ENCODE measurements around the gene TTC9C. TPM values are rescaled to one million over a fixed set of nuclear protein-coding genes. Genes with fewer than 3 reads are reported as not detected.

TTC9C gene
- total and polyA plus RNA-seq, 2 of the 13 experiments (the other 11 are each of a cell fraction or from before 2014, with no cell fraction given): 28.0 to 36.4 TPM

DNA sequence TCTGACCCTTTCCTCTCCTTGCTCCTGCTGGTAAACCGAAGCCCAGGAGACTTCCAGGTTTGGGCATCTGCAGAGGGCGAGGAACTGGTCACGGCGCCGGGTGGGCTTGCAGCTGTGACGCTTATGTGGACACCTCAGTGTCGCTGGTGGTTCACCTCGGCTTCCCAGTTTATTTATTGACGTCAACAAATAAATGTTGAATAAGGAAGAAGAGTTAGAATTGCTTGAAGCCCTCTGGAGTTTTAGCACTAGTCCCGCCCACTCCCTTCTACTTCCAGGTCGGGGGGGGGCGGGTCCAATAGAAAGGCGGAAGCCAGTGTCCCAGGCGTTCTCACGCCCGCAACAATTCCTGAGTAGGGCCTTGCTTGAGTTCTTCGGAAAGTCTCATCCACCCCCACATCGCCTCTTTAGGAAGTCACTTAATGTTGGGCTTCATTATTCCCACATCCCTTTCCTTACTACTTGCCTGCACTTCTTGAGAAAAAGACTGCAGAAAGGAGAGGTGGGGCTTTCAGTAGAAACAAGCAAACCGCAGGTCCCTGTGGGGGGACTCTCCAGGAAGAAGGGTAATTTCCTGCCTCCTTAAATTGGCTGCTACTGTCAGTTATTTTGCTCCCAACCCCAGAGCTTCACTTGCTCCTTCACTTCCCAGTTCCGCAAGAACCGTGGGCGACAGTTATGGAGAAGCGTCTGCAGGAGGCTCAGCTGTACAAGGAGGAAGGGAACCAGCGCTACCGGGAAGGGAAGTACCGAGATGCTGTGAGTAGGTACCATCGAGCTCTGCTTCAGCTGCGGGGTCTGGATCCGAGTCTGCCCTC, at the start of gene TTC9C (continued):
- TF ChIP-seq, protein P1, sequence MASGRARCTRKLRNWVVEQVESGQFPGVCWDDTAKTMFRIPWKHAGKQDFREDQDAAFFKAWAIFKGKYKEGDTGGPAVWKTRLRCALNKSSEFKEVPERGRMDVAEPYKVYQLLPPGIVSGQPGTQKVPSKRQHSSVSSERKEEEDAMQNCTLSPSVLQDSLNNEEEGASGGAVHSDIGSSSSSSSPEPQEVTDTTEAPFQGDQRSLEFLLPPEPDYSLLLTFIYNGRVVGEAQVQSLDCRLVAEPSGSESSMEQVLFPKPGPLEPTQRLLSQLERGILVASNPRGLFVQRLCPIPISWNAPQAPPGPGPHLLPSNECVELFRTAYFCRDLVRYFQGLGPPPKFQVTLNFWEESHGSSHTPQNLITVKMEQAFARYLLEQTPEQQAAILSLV (CRISPR knock-in tag; IDR thresholded peaks at IDR 0.05; ENCODE audit: borderline replicate concordance): peak; percentile 37; the same call in 1 of the 2 replicates
- peak; percentile 34; the same call in 1 of the 2 replicates for TF ChIP-seq TAF1 (CRISPR knock-in tag; IDR thresholded peaks at IDR 0.05)
- TF ChIP-seq, protein P2, sequence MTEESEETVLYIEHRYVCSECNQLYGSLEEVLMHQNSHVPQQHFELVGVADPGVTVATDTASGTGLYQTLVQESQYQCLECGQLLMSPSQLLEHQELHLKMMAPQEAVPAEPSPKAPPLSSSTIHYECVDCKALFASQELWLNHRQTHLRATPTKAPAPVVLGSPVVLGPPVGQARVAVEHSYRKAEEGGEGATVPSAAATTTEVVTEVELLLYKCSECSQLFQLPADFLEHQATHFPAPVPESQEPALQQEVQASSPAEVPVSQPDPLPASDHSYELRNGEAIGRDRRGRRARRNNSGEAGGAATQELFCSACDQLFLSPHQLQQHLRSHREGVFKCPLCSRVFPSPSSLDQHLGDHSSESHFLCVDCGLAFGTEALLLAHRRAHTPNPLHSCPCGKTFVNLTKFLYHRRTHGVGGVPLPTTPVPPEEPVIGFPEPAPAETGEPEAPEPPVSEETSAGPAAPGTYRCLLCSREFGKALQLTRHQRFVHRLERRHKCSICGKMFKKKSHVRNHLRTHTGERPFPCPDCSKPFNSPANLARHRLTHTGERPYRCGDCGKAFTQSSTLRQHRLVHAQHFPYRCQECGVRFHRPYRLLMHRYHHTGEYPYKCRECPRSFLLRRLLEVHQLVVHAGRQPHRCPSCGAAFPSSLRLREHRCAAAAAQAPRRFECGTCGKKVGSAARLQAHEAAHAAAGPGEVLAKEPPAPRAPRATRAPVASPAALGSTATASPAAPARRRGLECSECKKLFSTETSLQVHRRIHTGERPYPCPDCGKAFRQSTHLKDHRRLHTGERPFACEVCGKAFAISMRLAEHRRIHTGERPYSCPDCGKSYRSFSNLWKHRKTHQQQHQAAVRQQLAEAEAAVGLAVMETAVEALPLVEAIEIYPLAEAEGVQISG (CRISPR knock-in tag; IDR thresholded peaks at IDR 0.05): peak; percentile 73
- TF ChIP-seq HOXD1 (CRISPR knock-in tag; IDR thresholded peaks at IDR 0.05): peak; percentile 52; the same call in 1 of the 2 replicates
- peak; percentile 87 for TF ChIP-seq PHF20 (CRISPR knock-in tag; IDR thresholded peaks at IDR 0.05)
- peak; percentile 74 for TF ChIP-seq ZFX (CRISPR knock-in tag; IDR thresholded peaks at IDR 0.05; ENCODE audit: low read depth)
- TF ChIP-seq, protein P3, sequence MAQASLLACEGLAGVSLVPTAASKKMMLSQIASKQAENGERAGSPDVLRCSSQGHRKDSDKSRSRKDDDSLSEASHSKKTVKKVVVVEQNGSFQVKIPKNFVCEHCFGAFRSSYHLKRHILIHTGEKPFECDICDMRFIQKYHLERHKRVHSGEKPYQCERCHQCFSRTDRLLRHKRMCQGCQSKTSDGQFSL (CRISPR knock-in tag; IDR thresholded peaks at IDR 0.05): peak; percentile 65; the same call in 1 of the 2 replicates
- TF ChIP-seq NFYC (CRISPR knock-in tag; IDR thresholded peaks at IDR 0.05): peak; percentile 55; the same call in 1 of the 2 replicates
- peak; percentile 65; the same call in 1 of the 2 replicates for TF ChIP-seq YEATS2 (CRISPR knock-in tag; IDR thresholded peaks at IDR 0.05; ENCODE audit: borderline replicate concordance)
- 0 out of 2 replicates have a peak, but pooled peaks have one; percentile 9 for TF ChIP-seq KDM5B (CRISPR knock-in tag; IDR thresholded peaks at IDR 0.05; ENCODE audit: borderline replicate concordance)
- no peak for TF ChIP-seq SMAD3 (CRISPR knock-in tag; IDR thresholded peaks at IDR 0.05)
- no peak for TF ChIP-seq SETDB1 (CRISPR knock-in tag; IDR thresholded peaks at IDR 0.05; ENCODE audit: borderline replicate concordance)
- TF ChIP-seq HNRNPLL (IDR thresholded peaks at IDR 0.05; ENCODE audit: low read depth, low read length, poor library complexity, severe bottlenecking): no peak
- TF ChIP-seq SP5 (CRISPR knock-in tag; IDR thresholded peaks at IDR 0.05; ENCODE audit: borderline replicate concordance, low read depth): peak; percentile 26; the same call in 1 of the 2 replicates
- TF ChIP-seq, protein P4, sequence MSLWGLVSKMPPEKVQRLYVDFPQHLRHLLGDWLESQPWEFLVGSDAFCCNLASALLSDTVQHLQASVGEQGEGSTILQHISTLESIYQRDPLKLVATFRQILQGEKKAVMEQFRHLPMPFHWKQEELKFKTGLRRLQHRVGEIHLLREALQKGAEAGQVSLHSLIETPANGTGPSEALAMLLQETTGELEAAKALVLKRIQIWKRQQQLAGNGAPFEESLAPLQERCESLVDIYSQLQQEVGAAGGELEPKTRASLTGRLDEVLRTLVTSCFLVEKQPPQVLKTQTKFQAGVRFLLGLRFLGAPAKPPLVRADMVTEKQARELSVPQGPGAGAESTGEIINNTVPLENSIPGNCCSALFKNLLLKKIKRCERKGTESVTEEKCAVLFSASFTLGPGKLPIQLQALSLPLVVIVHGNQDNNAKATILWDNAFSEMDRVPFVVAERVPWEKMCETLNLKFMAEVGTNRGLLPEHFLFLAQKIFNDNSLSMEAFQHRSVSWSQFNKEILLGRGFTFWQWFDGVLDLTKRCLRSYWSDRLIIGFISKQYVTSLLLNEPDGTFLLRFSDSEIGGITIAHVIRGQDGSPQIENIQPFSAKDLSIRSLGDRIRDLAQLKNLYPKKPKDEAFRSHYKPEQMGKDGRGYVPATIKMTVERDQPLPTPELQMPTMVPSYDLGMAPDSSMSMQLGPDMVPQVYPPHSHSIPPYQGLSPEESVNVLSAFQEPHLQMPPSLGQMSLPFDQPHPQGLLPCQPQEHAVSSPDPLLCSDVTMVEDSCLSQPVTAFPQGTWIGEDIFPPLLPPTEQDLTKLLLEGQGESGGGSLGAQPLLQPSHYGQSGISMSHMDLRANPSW (CRISPR knock-in tag; IDR thresholded peaks at IDR 0.05; ENCODE audit: borderline replicate concordance): no peak
- TF ChIP-seq, protein P5, sequence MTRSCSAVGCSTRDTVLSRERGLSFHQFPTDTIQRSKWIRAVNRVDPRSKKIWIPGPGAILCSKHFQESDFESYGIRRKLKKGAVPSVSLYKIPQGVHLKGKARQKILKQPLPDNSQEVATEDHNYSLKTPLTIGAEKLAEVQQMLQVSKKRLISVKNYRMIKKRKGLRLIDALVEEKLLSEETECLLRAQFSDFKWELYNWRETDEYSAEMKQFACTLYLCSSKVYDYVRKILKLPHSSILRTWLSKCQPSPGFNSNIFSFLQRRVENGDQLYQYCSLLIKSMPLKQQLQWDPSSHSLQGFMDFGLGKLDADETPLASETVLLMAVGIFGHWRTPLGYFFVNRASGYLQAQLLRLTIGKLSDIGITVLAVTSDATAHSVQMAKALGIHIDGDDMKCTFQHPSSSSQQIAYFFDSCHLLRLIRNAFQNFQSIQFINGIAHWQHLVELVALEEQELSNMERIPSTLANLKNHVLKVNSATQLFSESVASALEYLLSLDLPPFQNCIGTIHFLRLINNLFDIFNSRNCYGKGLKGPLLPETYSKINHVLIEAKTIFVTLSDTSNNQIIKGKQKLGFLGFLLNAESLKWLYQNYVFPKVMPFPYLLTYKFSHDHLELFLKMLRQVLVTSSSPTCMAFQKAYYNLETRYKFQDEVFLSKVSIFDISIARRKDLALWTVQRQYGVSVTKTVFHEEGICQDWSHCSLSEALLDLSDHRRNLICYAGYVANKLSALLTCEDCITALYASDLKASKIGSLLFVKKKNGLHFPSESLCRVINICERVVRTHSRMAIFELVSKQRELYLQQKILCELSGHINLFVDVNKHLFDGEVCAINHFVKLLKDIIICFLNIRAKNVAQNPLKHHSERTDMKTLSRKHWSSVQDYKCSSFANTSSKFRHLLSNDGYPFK (CRISPR knock-in tag; IDR thresholded peaks at IDR 0.05; ENCODE audit: borderline replicate concordance): peak; percentile 59; the same call in 1 of the 2 replicates
- peak; percentile 76 for TF ChIP-seq SIN3A (IDR thresholded peaks at IDR 0.05; ENCODE audit: borderline replicate concordance, low read depth, low read length)
- no peak for TF ChIP-seq ZNF10 (CRISPR knock-in tag; IDR thresholded peaks at IDR 0.05; ENCODE audit: borderline replicate concordance, low read depth)
